ENCODE data around the gene ANKMY1.
A peak's percentile ranks its signal among the peaks of the same experiment; 100 is the strongest.

Gene ANKMY1, protein sequence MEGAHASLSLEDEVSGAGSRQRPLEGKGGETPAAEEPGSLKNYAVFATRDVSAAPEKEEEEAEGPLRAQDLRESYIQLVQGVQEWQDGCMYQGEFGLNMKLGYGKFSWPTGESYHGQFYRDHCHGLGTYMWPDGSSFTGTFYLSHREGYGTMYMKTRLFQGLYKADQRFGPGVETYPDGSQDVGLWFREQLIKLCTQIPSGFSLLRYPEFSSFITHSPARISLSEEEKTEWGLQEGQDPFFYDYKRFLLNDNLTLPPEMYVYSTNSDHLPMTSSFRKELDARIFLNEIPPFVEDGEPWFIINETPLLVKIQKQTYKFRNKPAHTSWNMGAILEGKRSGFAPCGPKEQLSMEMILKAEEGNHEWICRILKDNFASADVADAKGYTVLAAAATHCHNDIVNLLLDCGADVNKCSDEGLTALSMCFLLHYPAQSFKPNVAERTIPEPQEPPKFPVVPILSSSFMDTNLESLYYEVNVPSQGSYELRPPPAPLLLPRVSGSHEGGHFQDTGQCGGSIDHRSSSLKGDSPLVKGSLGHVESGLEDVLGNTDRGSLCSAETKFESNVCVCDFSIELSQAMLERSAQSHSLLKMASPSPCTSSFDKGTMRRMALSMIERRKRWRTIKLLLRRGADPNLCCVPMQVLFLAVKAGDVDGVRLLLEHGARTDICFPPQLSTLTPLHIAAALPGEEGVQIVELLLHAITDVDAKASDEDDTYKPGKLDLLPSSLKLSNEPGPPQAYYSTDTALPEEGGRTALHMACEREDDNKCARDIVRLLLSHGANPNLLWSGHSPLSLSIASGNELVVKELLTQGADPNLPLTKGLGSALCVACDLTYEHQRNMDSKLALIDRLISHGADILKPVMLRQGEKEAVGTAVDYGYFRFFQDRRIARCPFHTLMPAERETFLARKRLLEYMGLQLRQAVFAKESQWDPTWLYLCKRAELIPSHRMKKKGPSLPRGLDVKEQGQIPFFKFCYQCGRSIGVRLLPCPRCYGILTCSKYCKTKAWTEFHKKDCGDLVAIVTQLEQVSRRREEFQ

DNA sequence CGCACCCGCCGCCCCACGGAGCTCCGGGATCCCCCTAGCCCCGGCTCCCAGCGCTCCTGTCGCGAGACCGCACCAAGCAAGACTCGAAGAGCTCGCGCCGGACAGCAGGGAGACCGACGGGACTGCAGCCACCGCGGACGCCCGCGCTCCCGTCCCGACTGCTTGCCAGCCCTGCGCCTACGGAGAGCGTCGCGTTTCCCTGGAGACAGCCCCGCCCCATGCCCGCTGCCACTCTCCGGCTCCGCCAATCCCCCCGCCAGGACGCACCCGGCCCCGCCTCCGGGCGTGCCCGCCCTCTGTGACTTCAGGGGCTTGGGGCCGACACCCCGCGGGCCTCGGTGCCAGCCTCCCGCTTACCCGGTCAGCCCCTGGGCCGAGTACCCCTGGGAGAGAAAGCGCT is at the start of gene ANKMY1:
ANKMY1 (minus strand) TSS at position 181 of the 400 bp plus-strand sequence. CDS start 653 bp downstream, outside the sequence.
- Histone ChIP-seq H3K4me2 (peak within 1 kb of the TSS; percentile 90; the same call in 1 of the 2 replicates), H3K36me3 (ENCODE audit: insufficient read depth) (no peaks in the 10 kb centered on the region), H2AFZ (ENCODE audit: low read depth) (no peak within 1 kb of the TSS), H3K27me3 (ENCODE audit: insufficient read depth, low read depth) (no peaks in the 10 kb centered on the region), H3K4me3 (IDR thresholded peaks at IDR 0.05; ENCODE audit: insufficient read depth, low read depth, low read length) (no peak within 1 kb of the TSS), H3K4me1 (ENCODE audit: low read depth, poor library complexity, severe bottlenecking) (peaks cover 25% of the 10 kb centered on the region), H3K79me2 (ENCODE audit: insufficient read depth, low read depth) (peaks cover 38% of the 10 kb centered on the region), H3K27ac (no peak within 1 kb of the TSS), H4K20me1 (ENCODE audit: insufficient read depth) (no peaks in the 10 kb centered on the region), H3K9ac (no peak within 1 kb of the TSS)
- TF ChIP-seq, protein P1, sequence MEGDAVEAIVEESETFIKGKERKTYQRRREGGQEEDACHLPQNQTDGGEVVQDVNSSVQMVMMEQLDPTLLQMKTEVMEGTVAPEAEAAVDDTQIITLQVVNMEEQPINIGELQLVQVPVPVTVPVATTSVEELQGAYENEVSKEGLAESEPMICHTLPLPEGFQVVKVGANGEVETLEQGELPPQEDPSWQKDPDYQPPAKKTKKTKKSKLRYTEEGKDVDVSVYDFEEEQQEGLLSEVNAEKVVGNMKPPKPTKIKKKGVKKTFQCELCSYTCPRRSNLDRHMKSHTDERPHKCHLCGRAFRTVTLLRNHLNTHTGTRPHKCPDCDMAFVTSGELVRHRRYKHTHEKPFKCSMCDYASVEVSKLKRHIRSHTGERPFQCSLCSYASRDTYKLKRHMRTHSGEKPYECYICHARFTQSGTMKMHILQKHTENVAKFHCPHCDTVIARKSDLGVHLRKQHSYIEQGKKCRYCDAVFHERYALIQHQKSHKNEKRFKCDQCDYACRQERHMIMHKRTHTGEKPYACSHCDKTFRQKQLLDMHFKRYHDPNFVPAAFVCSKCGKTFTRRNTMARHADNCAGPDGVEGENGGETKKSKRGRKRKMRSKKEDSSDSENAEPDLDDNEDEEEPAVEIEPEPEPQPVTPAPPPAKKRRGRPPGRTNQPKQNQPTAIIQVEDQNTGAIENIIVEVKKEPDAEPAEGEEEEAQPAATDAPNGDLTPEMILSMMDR (conservative IDR thresholded peaks at IDR 0.05; ENCODE audit: low read depth, low read length), result no peak

DNA sequence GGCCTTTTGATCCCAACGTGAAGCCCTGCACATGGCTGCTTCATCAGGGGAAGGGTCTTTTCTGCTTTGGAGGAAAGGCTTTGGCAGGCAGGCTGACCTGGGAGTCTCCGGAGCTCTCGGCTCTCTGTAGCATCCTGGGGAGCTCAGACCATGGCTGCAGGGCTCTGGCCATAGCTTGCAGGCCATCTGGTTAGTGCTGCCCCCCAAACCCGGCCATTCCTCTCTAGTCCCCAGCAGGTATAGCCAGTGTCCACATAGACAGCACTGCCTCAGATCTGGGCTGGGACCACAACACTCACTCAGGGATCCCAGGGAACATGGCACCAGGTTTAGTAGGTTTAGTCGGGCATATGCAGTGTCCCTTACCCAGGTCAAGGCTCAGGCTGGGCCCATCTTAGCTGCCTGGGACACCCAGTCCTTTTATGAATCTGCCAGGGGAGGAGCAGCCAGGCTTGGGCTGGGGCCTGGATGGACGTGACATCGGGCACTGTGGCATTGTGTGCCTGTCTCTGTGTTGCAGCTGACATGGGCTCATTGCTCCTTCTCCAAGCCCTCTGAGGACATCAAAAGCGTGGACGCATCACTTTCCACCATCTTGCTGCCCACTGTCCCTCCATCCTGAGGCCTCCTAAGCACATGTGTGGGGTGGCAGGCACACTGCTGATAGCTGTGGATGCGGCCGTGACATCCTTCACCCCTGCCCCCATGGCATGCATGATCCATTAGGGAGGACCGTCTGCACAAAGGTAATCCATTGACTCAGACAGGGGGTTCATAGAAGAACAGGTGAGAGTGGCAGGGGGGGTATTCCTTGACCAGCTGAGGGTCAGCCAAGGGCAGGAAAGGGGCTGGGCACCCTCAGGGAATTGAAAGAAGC is 48.3 kb upstream of the ANKMY1 start:
- TF ChIP-seq, protein P1 (conservative IDR thresholded peaks at IDR 0.05; ENCODE audit: low read depth, low read length), result no peak
- H3K4me2 ChIP-seq, result no peak overlapping the region
- no peaks in the 10 kb centered on the region for H3K27me3 ChIP-seq (ENCODE audit: insufficient read depth, low read depth)
- no peak overlapping the region for H2AFZ ChIP-seq (ENCODE audit: low read depth)
- no peaks in the 10 kb centered on the region for H3K4me1 ChIP-seq (ENCODE audit: low read depth, poor library complexity, severe bottlenecking)
- H3K79me2 ChIP-seq (ENCODE audit: insufficient read depth, low read depth), result no peaks in the 10 kb centered on the region
- no peak overlapping the region for H3K4me3 ChIP-seq (IDR thresholded peaks at IDR 0.05; ENCODE audit: insufficient read depth, low read depth, low read length)
- H4K20me1 ChIP-seq (ENCODE audit: insufficient read depth), result no peaks in the 10 kb centered on the region
- no peak overlapping the region for H3K27ac ChIP-seq
- no peaks in the 10 kb centered on the region for H3K36me3 ChIP-seq (ENCODE audit: insufficient read depth)
- H3K9ac ChIP-seq, result no peak overlapping the region

DNA sequence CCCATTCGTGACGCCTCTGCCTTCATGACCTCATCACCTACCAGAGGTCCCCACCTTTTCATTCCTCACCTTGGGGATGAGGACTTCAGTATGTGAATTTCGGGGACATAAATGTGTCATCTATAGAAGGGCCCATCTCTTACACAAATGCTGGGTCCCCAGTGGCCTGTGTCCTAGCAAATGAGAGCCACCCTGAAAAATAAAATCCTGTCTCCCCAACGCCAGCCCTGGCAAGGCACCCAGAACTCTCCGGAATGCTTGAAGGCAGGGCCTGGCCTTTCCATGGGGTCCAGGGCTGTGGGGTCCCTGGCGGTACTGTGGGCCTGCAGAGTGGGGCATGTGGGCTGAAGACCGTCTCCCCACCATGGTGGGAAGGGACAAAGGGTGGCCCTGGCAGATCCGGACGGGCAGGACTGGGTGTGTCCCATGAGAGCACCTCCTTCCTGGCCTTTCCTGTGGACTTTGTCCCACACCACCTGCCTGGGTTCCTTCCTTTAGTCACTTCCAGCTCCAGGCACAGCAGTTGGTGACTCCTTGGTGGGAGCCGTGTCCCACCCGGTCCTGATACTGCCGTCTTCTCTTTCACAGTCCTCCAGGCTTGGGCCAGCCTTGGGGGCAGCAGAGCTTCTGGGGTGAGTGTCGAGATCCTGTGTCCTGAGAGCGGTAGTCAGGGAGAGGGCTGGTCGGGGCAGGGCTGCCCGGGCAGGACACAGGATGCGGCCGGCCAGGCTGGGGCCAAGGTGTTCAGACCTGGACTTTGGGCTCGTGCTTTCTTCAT is 47.3 kb upstream of the ANKMY1 start:
- no peak overlapping the region for H3K27ac ChIP-seq
- no peak overlapping the region for H2AFZ ChIP-seq (ENCODE audit: low read depth)
- H3K4me2 ChIP-seq, result no peak overlapping the region

More for the DNA sequence above, 47.3 kb upstream of the ANKMY1 start:
- H3K9ac ChIP-seq, result no peak overlapping the region
- H3K36me3 ChIP-seq (ENCODE audit: insufficient read depth), result no peaks in the 10 kb centered on the region
- H3K79me2 ChIP-seq (ENCODE audit: insufficient read depth, low read depth), result no peaks in the 10 kb centered on the region
- H3K27me3 ChIP-seq (ENCODE audit: insufficient read depth, low read depth), result no peaks in the 10 kb centered on the region
- H3K4me3 ChIP-seq (IDR thresholded peaks at IDR 0.05; ENCODE audit: insufficient read depth, low read depth, low read length), result no peak overlapping the region
- TF ChIP-seq, protein P1 (conservative IDR thresholded peaks at IDR 0.05; ENCODE audit: low read depth, low read length), result no peak
- no peaks in the 10 kb centered on the region for H3K4me1 ChIP-seq (ENCODE audit: low read depth, poor library complexity, severe bottlenecking)
- no peaks in the 10 kb centered on the region for H4K20me1 ChIP-seq (ENCODE audit: insufficient read depth)
